Transverse colon (tissue), 4 donors: ENCODE data around the gene SYCE3. TPM values are rescaled to one million over a fixed set of nuclear protein-coding genes. Genes with fewer than 3 reads are reported as not detected.

Source experiments
- DNase-seq: peaks from one replicate; pipeline ENCODE4 v3.0.0-alpha.2; 2019
- H3K27ac ChIP-seq, 4 donors: fragments of 200-600 bp; sonication (generic); 2 replicates each; pipeline ENCODE4 v1.5.1; 2016 to 2018; ENCODE audit warnings: inconsistent platforms in 4 of 4
- H3K27me3 ChIP-seq: fragments of 200-600 bp; sonication (generic); 2 replicates; pipeline ENCODE4 v1.5.1; 2017; ENCODE audit warnings: inconsistent platforms
- H3K36me3 ChIP-seq, 4 donors: fragments of 200-600 bp; sonication (generic); 2 replicates each; pipeline ENCODE4 v1.5.1; 2017 to 2019; ENCODE audit warnings: inconsistent platforms in 4 of 4
- H3K4me1 ChIP-seq, 4 donors: fragments of 200-600 bp; sonication (generic); 2 replicates each; pipeline ENCODE4 v1.5.1; 2017 to 2020; ENCODE audit warnings: inconsistent platforms in 4 of 4
- H3K4me3 ChIP-seq, 4 donors: fragments of 200-600 bp; sonication (generic); 1 replicate in 1 of 4; 2 replicates in 3 of 4; pipeline versions ENCODE4 v1.5.1 to v1.6.1; 2017 to 2019; ENCODE audit warnings: inconsistent platforms in 4 of 4
- H3K9me3 ChIP-seq, 2 donors: fragments of 200-600 bp; sonication (generic); 2 replicates each; pipeline ENCODE4 v1.5.1; 2017 to 2019; ENCODE audit warnings: inconsistent platforms in 2 of 2
- EP300 ChIP-seq: sonication (generic); formaldehyde crosslinking; IDR thresholded peaks from one replicate; pipeline ENCODE4 v1.6.1; 2017; ENCODE audit warnings: antibody characterized with exemption, low read depth
- POLR2A ChIP-seq: fragments of 450-650 bp; IDR thresholded peaks from one replicate; pipeline ENCODE4 v1.6.1; 2016; ENCODE audit warnings: antibody characterized with exemption, mild to moderate bottlenecking, moderate library complexity
- POLR2AphosphoS5 ChIP-seq, 3 donors: sonication (generic); formaldehyde crosslinking; IDR thresholded peaks; one replicate each; pipeline ENCODE4 v1.6.1; 2016; ENCODE audit warnings: antibody characterized with exemption in 3 of 3
- WGBS, 2 donors: methylation state at CpG; one replicate each; pipeline ENCODE4 v1.1.5; 2018; ENCODE audit warnings: low coverage in 1 of 2; 5-methylcytosine and 5-hydroxymethylcytosine counted together
- in situ Hi-C, 4 donors: fragments of 200-750 bp; cut with MboI; loops; one replicate each; pipeline versions ENCODE4 v1.15.0 to v1.15.1; 2017; ENCODE audit warnings: low sequenced_read_pairs in 3 of 4, low pct_ligation_motif_present in 1 of 4, low pct_unique_long_range_greater_than_20kb in 1 of 4
- intact Hi-C: fragments of 100-400 bp; cut with DNase I; formaldehyde crosslinking; loops from one replicate; pipeline ENCODE4 v1.15.1; 2023; ENCODE audit warnings: low total_unique reads
- total RNA-seq, 4 donors: library from RNA; depleted of rRNA; stranded (reverse); fragments of >200 nt; gene quantifications; one replicate each; pipeline ENCODE4 v1.1.0, GENCODE V29; 2016
- TF ChIP-seq, protein P1 (sequence below), 5 experiments: fragments of 200-600 bp in 3 of 5; fragments of 450-650 bp in 2 of 5; sonication (generic) in 3 of 5; IDR thresholded peaks; 1 replicate in 2 of 5; 2 replicates in 3 of 5; pipeline ENCODE4 v1.5.1; 2016 to 2017; ENCODE audit warnings: antibody characterized with exemption in 5 of 5, inconsistent platforms in 3 of 5, mild to moderate bottlenecking in 2 of 5, moderate library complexity in 1 of 5

Gene SYCE3
- total RNA-seq, 4 donors from 2014 or later = not detected

DNA sequence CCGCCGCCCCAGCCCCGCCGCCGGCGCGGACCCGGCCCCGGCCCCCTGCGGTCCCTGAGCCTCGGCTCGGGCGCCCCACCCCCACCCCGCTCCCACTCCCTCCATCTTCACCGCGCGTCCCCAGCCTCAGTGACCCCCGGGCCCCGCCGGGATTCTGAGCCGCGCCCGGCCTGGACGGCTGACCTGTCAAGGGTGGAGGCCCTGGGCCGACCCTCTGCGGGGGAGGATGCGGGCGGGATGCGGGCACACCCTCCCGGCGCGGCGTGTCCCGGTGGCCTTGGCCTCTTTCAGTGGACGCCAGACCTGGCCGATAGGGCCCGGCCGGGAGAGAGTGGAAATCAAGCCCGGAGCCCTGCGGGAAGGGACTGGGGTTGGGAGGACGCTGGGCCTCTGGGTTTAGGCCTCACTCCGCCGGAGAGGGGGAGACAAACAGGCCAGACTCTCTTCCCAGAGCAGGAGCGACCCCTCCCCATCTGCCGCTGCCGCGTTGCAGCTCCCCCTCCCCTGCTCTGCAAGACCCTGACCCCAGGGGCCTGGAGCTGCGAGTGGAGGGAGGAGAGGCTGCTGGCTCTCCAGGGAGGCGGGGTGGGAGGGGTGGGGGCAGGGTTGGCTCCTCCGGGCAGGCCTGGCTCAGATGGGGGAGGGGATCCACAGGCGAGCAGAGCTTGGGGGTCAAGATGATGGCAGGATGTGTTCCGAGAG is 38.4 kb upstream of the SYCE3 start:
- Histone ChIP-seq H3K9me3 (no peaks in the 10 kb centered on the region), H3K27ac (no peak overlapping the region), H3K4me1 (peaks cover 0 to 12% (median 8%) of the 10 kb centered on the region in 4 donors), H3K4me3 (peak overlapping the region in 3 of 4 donors; percentile 36 to 51 (median 37)), H3K27me3 (peaks cover 76% of the 10 kb centered on the region), H3K36me3 (no peaks in the 10 kb centered on the region)
- intact Hi-C loops = no loop called here
- in situ Hi-C loops = no loop called here
- WGBS, 2 donors = 7 to 20% methylated on average over 3 to 28 of the region's 52 CpGs
- DNase-seq = no peak
- TF ChIP-seq, protein P1, sequence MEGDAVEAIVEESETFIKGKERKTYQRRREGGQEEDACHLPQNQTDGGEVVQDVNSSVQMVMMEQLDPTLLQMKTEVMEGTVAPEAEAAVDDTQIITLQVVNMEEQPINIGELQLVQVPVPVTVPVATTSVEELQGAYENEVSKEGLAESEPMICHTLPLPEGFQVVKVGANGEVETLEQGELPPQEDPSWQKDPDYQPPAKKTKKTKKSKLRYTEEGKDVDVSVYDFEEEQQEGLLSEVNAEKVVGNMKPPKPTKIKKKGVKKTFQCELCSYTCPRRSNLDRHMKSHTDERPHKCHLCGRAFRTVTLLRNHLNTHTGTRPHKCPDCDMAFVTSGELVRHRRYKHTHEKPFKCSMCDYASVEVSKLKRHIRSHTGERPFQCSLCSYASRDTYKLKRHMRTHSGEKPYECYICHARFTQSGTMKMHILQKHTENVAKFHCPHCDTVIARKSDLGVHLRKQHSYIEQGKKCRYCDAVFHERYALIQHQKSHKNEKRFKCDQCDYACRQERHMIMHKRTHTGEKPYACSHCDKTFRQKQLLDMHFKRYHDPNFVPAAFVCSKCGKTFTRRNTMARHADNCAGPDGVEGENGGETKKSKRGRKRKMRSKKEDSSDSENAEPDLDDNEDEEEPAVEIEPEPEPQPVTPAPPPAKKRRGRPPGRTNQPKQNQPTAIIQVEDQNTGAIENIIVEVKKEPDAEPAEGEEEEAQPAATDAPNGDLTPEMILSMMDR (IDR thresholded peaks at IDR 0.05) = no peak
- TF ChIP-seq POLR2AphosphoS5 (IDR thresholded peaks at IDR 0.05) (no peak), EP300 (no peak), POLR2A (no peak)

DNA sequence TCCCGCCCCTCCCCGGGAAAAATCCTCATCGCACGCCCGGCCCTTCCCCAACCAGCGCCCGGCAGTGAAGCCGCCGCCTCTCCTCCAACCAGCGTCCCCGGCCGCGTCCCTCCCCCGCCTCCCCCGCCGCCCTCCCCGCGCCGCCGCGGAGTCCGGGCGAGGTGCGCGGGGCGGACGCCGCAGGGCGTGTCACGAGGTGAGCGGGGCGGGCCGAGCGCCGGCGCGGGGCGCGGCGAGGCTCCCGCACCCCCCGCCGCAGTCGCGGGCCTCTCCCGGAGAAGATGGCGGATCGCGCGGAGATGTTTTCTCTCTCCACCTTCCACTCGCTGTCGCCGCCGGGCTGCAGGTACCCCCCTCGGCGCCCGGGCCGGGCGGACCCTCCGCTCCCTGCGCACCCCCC is 37.8 kb upstream of the SYCE3 start, which contains the start of gene MAPK8IP2:
TSS of gene MAPK8IP2 (plus strand) at position 256 of the 400 bp plus-strand sequence. CDS start at position 282, 26 bp downstream.
- intact Hi-C loops (no loop called here), in situ Hi-C loops (no loop called here)
- H3K27ac ChIP-seq = no peak within 1 kb of the TSS
- DNase-seq = no peak
- no peaks in the 10 kb centered on the region for H3K9me3 ChIP-seq
- peaks cover 0 to 12% (median 8%) of the 10 kb centered on the region in 4 donors for H3K4me1 ChIP-seq
- TF ChIP-seq EP300 (no peak), POLR2A (no peak), POLR2AphosphoS5 (IDR thresholded peaks at IDR 0.05) (no peak)
- TF ChIP-seq, protein P1 (IDR thresholded peaks at IDR 0.05) = no peak
- H3K36me3 ChIP-seq = no peaks in the 10 kb centered on the region
- WGBS, 2 donors = no CpG with 5 or more reads among the region's 61 CpGs
- H3K4me3 ChIP-seq = peak within 1 kb of the TSS in 3 of 4 donors; percentile 36 to 51 (median 37)
- peaks cover 70% of the 10 kb centered on the region for H3K27me3 ChIP-seq

DNA sequence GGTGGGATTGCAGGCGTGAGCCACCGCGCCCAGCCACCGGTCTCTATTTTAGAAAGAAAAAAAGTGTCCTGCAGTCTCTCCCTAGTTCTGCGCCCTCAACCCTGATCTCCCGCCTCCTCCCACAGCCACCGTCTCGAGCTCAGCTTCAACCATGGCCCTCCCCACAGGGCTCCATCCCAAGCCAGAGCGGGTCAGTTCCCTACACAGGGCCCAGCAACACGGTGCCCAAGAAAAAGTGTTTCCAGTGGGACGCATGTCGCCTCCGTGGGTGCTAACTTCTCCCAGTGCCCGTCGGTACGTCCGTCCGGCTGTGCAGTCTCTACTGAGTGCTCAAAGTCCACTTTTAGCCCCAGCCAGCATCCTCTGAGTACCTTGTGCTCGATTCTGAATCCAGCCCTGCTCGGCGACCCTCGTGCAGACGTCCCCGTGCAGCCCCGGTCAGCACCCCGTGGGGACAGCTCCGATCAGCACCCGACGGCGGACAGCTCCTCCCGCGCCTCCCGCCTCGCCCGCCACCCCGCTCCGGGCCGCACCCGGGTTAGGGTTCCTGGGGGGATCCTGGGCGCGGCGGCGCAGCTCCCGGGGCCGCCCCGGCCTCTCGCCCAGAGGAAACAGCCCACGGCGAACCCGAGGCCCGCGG is 37.2 kb upstream of the SYCE3 start:
- H3K9me3 ChIP-seq = no peaks in the 10 kb centered on the region
- H3K36me3 ChIP-seq = no peaks in the 10 kb centered on the region
- in situ Hi-C loops (no loop called here), intact Hi-C loops (no loop called here)
- peaks cover 66% of the 10 kb centered on the region for H3K27me3 ChIP-seq
- no peak overlapping the region for H3K27ac ChIP-seq
- 40% methylated on average over 25 of the region's 52 CpGs; no CpG with 5 or more reads in 1 of the 2 donors for WGBS, 2 donors
- peaks cover 0 to 12% (median 8%) of the 10 kb centered on the region in 4 donors for H3K4me1 ChIP-seq
- peak overlapping the region in 3 of 4 donors; percentile 36 to 51 (median 37) for H3K4me3 ChIP-seq
- DNase-seq = peak; percentile 49
- TF ChIP-seq POLR2AphosphoS5 (IDR thresholded peaks at IDR 0.05) = no peak
- TF ChIP-seq POLR2A = no peak
- no peak for TF ChIP-seq EP300
- TF ChIP-seq, protein P1 (IDR thresholded peaks at IDR 0.05) = no peak

DNA sequence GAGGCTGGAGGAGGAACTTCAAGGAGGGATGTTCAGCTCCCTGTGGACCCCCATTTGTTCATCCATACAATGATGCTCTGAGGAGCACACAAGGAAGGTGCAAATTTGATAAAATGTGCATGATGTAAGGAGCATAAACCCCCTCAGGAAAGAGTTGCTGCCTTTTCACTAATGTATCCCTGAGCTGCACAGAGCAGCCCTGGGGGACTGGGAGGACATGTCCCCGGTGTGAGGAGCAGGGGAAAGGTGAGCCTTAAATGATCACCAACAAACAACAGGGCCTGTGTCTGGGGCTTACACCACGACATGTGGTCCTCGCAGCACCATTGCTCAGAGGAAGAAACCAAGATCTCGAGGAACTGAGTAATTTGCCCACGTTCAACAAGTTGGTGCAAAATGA is 34.4 kb upstream of the SYCE3 start:
- Histone ChIP-seq H3K4me3 (no peak overlapping the region), H3K27ac (no peak overlapping the region), H3K27me3 (peaks cover 39% of the 10 kb centered on the region), H3K9me3 (no peaks in the 10 kb centered on the region), H3K4me1 (peaks cover 0 to 12% (median 8%) of the 10 kb centered on the region in 4 donors), H3K36me3 (no peaks in the 10 kb centered on the region)
- 82 to 87% methylated on average over 3 to 5 of the region's 5 CpGs for WGBS, 2 donors
- in situ Hi-C loops (no loop called here), intact Hi-C loops (no loop called here)
- DNase-seq = no peak
- TF ChIP-seq POLR2A (no peak), EP300 (no peak), POLR2AphosphoS5 (IDR thresholded peaks at IDR 0.05) (no peak)
- TF ChIP-seq, protein P1 (IDR thresholded peaks at IDR 0.05) = no peak
